Suprapubic skin (tissue), 3 donors: ENCODE results near the gene DMTF1.
"Not testable (repeated sequence)": the region's sequence is repeated elsewhere in the genome, so short reads cannot be mapped to it uniquely, and the experiment has no call there.

Source experiments
- EP300 ChIP-seq: sonication (generic); formaldehyde crosslinking; IDR thresholded peaks from one replicate; pipeline ENCODE4 v1.6.1; 2017; ENCODE audit warnings: antibody characterized with exemption
- TF ChIP-seq, protein P1 (sequence below), 2 donors: fragments of 200-600 bp in 1 of 2; fragments of 450-650 bp in 1 of 2; sonication (generic) in 1 of 2; IDR thresholded peaks; one replicate each; pipeline ENCODE4 v1.5.1; 2016 to 2019; ENCODE audit warnings: antibody characterized with exemption in 2 of 2, mild to moderate bottlenecking in 1 of 2, moderate library complexity in 1 of 2

DNA sequence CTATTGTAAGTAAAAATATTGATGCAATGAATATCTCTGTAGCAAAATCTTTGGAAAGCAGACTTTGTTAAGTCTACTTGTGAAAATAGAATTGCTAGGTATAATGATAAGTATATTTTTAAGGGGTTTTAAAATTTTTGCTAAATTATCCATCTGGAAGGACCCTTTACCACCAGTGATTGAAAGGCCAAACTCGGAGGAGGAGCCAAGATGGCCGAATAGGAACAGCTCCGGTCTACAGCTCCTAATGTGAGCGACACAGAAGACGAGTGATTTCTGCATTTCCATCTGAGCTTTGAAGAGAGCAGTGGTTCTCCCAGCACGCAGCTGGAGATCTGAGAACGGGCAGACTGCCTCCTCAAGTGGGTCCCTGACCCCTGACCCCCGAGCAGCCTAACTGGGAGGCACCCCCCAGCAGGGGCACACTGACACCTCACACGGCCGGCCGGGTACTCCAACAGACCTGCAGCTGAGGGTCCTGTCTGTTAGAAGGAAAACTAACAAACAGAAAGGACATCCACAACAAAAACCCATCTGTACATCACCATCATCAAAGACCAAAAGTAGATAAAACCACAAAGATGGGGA, 86.3 kb downstream of the DMTF1 start:
- TF ChIP-seq EP300, result not testable (repeated sequence)
- TF ChIP-seq, protein P1, sequence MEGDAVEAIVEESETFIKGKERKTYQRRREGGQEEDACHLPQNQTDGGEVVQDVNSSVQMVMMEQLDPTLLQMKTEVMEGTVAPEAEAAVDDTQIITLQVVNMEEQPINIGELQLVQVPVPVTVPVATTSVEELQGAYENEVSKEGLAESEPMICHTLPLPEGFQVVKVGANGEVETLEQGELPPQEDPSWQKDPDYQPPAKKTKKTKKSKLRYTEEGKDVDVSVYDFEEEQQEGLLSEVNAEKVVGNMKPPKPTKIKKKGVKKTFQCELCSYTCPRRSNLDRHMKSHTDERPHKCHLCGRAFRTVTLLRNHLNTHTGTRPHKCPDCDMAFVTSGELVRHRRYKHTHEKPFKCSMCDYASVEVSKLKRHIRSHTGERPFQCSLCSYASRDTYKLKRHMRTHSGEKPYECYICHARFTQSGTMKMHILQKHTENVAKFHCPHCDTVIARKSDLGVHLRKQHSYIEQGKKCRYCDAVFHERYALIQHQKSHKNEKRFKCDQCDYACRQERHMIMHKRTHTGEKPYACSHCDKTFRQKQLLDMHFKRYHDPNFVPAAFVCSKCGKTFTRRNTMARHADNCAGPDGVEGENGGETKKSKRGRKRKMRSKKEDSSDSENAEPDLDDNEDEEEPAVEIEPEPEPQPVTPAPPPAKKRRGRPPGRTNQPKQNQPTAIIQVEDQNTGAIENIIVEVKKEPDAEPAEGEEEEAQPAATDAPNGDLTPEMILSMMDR (IDR thresholded peaks at IDR 0.05), result not testable (repeated sequence)
